ENCODE measurements around the gene SERPINA5.

SERPINA5 gene

DNA sequence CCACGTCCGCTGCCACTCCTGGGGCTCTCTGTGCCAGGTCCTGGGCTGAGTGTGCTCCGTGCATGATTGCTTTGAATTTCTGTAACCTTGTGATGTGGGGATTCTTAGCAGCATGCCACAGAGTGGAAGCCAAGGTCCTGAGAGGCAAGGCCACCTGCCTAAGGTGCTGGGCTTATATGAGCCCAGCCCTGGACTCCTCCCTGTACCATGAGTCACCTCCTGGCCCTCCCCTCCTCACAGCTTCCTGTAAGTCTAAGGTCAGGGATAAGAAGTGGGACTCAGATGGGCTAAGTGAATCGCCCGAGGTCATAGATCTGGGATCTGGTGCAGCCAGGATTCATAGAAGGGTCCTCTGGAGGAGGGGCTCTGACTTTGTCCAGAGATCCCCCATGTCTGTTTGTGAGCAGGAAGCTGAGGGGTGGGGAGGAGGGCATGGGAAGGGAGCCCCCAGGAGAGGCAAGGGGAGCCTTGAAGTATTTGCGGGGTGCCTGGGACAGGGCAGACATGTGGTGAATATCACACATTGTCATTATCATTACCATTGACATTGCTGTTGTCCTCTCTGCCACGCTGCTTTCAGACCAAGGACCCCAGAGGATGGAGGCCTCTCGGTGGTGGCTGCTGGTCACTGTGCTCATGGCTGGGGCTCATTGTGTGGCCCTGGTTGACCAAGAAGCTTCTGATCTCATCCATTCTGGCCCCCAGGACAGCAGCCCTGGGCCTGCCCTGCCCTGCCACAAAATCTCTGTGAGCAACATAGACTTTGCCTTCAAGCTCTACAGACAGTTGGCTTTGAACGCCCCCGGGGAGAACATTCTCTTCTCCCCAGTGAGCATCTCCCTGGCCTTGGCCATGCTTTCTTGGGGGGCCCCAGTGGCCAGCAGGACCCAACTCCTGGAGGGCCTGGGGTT is 59.8 kb downstream of the SERPINA5 start:
- no peak for TF ChIP-seq EGR1 (IDR thresholded peaks at IDR 0.05)
- no peak for TF ChIP-seq EP300 (IDR thresholded peaks at IDR 0.05; ENCODE audit: borderline replicate concordance)
- TF ChIP-seq, protein P1, sequence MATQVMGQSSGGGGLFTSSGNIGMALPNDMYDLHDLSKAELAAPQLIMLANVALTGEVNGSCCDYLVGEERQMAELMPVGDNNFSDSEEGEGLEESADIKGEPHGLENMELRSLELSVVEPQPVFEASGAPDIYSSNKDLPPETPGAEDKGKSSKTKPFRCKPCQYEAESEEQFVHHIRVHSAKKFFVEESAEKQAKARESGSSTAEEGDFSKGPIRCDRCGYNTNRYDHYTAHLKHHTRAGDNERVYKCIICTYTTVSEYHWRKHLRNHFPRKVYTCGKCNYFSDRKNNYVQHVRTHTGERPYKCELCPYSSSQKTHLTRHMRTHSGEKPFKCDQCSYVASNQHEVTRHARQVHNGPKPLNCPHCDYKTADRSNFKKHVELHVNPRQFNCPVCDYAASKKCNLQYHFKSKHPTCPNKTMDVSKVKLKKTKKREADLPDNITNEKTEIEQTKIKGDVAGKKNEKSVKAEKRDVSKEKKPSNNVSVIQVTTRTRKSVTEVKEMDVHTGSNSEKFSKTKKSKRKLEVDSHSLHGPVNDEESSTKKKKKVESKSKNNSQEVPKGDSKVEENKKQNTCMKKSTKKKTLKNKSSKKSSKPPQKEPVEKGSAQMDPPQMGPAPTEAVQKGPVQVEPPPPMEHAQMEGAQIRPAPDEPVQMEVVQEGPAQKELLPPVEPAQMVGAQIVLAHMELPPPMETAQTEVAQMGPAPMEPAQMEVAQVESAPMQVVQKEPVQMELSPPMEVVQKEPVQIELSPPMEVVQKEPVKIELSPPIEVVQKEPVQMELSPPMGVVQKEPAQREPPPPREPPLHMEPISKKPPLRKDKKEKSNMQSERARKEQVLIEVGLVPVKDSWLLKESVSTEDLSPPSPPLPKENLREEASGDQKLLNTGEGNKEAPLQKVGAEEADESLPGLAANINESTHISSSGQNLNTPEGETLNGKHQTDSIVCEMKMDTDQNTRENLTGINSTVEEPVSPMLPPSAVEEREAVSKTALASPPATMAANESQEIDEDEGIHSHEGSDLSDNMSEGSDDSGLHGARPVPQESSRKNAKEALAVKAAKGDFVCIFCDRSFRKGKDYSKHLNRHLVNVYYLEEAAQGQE (IDR thresholded peaks at IDR 0.05; ENCODE audit: low read depth) = no peak
- TF ChIP-seq NFIC (IDR thresholded peaks at IDR 0.05) = no peak

DNA sequence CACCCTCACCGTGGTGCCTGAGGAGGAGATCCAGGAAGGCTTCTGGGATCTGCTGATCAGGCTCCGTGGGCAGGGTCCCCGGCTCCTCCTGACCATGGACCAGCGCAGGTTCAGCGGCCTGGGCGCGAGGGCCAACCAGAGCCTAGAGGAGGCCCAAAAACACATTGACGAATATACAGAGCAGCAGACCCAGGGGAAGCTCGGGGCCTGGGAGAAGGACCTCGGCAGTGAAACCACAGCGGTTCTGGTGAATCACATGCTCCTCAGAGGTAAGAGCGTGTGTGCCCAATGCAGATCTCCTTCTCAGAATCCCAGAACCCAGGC is 60.4 kb downstream of the SERPINA5 start:
- TF ChIP-seq RAD21 (IDR thresholded peaks at IDR 0.05; ENCODE audit: low read depth) = no peak
- no peak for TF ChIP-seq TCF12 (IDR thresholded peaks at IDR 0.05; ENCODE audit: low read depth)
- TF ChIP-seq, protein P2, sequence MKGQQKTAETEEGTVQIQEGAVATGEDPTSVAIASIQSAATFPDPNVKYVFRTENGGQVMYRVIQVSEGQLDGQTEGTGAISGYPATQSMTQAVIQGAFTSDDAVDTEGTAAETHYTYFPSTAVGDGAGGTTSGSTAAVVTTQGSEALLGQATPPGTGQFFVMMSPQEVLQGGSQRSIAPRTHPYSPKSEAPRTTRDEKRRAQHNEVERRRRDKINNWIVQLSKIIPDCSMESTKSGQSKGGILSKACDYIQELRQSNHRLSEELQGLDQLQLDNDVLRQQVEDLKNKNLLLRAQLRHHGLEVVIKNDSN (IDR thresholded peaks at IDR 0.05) = no peak
- no peak for TF ChIP-seq NFIC (IDR thresholded peaks at IDR 0.05)
- no peak for TF ChIP-seq YY1 (IDR thresholded peaks at IDR 0.05; ENCODE audit: low read depth)
- no peak for TF ChIP-seq ZBTB7A (IDR thresholded peaks at IDR 0.05; ENCODE audit: low read depth)
- TF ChIP-seq, protein P1 (IDR thresholded peaks at IDR 0.05; ENCODE audit: low read depth) = no peak
- TF ChIP-seq TEAD4 (IDR thresholded peaks at IDR 0.05) = no peak
- TF ChIP-seq EGR1 (IDR thresholded peaks at IDR 0.05) = no peak
- no peak for TF ChIP-seq EP300 (IDR thresholded peaks at IDR 0.05; ENCODE audit: borderline replicate concordance)

Data from Ishikawa (cell line).